ENCODE measurements around the gene POP7. TPM values are rescaled to one million over a fixed set of nuclear protein-coding genes. Genes with fewer than 3 reads are reported as not detected.

Gene POP7
- total RNA-seq, 1 experiment from 2014 or later = 52.3 TPM

DNA sequence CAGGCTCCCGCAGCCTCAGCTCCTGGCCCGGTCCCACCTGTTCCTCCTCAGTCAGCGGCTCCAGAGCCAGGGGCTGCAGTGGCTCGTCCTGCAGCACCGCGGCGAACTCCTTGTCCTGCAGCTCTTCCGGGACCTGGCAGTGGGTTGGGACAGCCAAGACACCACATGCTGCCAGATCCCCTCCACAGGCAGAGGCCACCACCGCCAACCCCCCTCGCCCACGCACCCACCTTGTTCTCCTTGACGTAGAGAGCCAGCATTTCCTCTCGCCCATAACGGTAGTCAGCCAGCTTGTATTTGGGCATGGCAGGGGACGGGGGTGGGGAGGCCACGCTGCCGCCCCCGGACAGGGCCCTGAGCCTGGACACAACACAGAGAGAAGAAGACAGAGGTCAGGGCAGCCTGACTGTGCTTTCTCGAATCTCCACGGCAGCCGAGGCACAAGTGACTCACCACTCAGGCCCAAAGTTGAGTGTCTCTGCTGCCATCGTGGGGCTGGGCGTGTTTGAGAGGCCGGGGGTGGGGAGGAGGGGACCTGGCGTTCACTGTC is 18.1 kb upstream of the POP7 start:
- Histone ChIP-seq H3K27me3 (ENCODE audit: control insufficient read depth, insufficient read depth, low read length) (no peaks in the 10 kb centered on the region), H3K9me3 (ENCODE audit: control insufficient read depth, insufficient read depth, low read depth, low read length) (no peaks in the 10 kb centered on the region), H3K36me3 (ENCODE audit: control insufficient read depth, insufficient read depth, low read length) (no peaks in the 10 kb centered on the region), H3K27ac (ENCODE audit: low read length) (no peak overlapping the region), H3K4me1 (ENCODE audit: control insufficient read depth, insufficient read depth, low read length) (peaks cover 19% of the 10 kb centered on the region), H3K4me3 (ENCODE audit: low read depth in 2 of 2, low read length in 2 of 2) (no peak overlapping the region)
- no peak for DNase-seq (ENCODE audit: low read depth, low spot score)
- BruUV-seq (replicated peaks) = no TSS peak
- ChIA-PET CTCF (no interaction called here), POLR2A (no interaction called here)
- intact Hi-C loops (cut with micrococcal nuclease; ENCODE audit: unreplicated experiment) = loop anchor here (10.0 kb wide), 1 partner anchor 53 kb away; no protein-coding TSS in a partner anchor
- in situ Hi-C loops (cut with HindIII; ENCODE audit: low pct_unique_long_range_greater_than_20kb, low sequenced_read_pairs) = no loop called here
- ATAC-seq = no peak
- TF ChIP-seq TCF7L2 (IDR thresholded peaks at IDR 0.05; ENCODE audit: low read depth, low read length) (no peak), SIN3A (IDR thresholded peaks at IDR 0.05; ENCODE audit: borderline replicate concordance, insufficient read depth, low read depth, low read length) (no peak), POLR2AphosphoS5 (IDR thresholded peaks at IDR 0.05; ENCODE audit: low read depth, low read length) (no peak)
- TF ChIP-seq, protein P1, sequence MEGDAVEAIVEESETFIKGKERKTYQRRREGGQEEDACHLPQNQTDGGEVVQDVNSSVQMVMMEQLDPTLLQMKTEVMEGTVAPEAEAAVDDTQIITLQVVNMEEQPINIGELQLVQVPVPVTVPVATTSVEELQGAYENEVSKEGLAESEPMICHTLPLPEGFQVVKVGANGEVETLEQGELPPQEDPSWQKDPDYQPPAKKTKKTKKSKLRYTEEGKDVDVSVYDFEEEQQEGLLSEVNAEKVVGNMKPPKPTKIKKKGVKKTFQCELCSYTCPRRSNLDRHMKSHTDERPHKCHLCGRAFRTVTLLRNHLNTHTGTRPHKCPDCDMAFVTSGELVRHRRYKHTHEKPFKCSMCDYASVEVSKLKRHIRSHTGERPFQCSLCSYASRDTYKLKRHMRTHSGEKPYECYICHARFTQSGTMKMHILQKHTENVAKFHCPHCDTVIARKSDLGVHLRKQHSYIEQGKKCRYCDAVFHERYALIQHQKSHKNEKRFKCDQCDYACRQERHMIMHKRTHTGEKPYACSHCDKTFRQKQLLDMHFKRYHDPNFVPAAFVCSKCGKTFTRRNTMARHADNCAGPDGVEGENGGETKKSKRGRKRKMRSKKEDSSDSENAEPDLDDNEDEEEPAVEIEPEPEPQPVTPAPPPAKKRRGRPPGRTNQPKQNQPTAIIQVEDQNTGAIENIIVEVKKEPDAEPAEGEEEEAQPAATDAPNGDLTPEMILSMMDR (IDR thresholded peaks at IDR 0.05) = no peak
- TF ChIP-seq, protein P2, sequence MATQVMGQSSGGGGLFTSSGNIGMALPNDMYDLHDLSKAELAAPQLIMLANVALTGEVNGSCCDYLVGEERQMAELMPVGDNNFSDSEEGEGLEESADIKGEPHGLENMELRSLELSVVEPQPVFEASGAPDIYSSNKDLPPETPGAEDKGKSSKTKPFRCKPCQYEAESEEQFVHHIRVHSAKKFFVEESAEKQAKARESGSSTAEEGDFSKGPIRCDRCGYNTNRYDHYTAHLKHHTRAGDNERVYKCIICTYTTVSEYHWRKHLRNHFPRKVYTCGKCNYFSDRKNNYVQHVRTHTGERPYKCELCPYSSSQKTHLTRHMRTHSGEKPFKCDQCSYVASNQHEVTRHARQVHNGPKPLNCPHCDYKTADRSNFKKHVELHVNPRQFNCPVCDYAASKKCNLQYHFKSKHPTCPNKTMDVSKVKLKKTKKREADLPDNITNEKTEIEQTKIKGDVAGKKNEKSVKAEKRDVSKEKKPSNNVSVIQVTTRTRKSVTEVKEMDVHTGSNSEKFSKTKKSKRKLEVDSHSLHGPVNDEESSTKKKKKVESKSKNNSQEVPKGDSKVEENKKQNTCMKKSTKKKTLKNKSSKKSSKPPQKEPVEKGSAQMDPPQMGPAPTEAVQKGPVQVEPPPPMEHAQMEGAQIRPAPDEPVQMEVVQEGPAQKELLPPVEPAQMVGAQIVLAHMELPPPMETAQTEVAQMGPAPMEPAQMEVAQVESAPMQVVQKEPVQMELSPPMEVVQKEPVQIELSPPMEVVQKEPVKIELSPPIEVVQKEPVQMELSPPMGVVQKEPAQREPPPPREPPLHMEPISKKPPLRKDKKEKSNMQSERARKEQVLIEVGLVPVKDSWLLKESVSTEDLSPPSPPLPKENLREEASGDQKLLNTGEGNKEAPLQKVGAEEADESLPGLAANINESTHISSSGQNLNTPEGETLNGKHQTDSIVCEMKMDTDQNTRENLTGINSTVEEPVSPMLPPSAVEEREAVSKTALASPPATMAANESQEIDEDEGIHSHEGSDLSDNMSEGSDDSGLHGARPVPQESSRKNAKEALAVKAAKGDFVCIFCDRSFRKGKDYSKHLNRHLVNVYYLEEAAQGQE (IDR thresholded peaks at IDR 0.05; ENCODE audit: insufficient read depth in 1 of 2, low read depth in 2 of 2, low read length in 1 of 2) = no peak

DNA sequence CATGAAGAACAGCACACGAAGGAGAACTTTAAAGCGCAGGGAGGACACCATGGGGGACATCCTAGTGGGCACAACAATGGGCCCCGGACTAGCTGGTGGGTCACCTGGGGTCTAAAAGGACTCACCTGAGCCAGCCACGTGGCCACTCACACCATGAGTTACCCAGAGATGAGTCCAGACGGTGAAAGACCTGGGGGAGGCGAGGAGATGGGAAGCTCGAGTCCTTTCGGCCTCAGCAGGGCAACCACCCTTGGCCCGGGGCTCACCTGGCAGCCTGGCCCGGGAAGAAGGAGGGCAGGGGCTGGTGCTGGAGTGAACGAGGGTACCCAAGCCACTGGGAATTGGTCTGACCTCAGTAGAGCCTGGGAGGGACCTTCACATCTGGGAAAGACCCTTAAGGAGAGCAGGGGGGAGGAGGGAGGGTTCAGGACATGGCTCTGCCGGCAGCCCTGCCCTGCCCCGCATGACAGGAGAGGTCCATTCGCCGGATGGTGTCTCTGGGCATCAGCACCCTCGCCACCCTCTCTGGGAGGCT is 17.5 kb upstream of the POP7 start:
- H3K4me3 ChIP-seq (ENCODE audit: low read depth in 2 of 2, low read length in 2 of 2) = no peak overlapping the region
- CTCF ChIA-PET = no interaction called here
- in situ Hi-C loops (cut with HindIII; ENCODE audit: low pct_unique_long_range_greater_than_20kb, low sequenced_read_pairs) = no loop called here
- no peak overlapping the region for H3K27ac ChIP-seq (ENCODE audit: low read length)
- POLR2A ChIA-PET = no interaction called here
- DNase-seq (ENCODE audit: low read depth, low spot score) (no peak), ATAC-seq (no peak)
- H3K36me3 ChIP-seq (ENCODE audit: control insufficient read depth, insufficient read depth, low read length) = peaks cover 3% of the 10 kb centered on the region; the same call in 1 of the 2 replicates
- no TSS peak for BruUV-seq (replicated peaks)
- TF ChIP-seq, protein P2 (IDR thresholded peaks at IDR 0.05; ENCODE audit: insufficient read depth in 1 of 2, low read depth in 2 of 2, low read length in 1 of 2) = no peak
- TF ChIP-seq, protein P1 (IDR thresholded peaks at IDR 0.05) = no peak
- TF ChIP-seq TCF7L2 (IDR thresholded peaks at IDR 0.05; ENCODE audit: low read depth, low read length) (no peak), SIN3A (IDR thresholded peaks at IDR 0.05; ENCODE audit: borderline replicate concordance, insufficient read depth, low read depth, low read length) (no peak), POLR2AphosphoS5 (IDR thresholded peaks at IDR 0.05; ENCODE audit: low read depth, low read length) (no peak)
- H3K9me3 ChIP-seq (ENCODE audit: control insufficient read depth, insufficient read depth, low read depth, low read length) = no peaks in the 10 kb centered on the region
- no peaks in the 10 kb centered on the region for H3K27me3 ChIP-seq (ENCODE audit: control insufficient read depth, insufficient read depth, low read length)
- peaks cover 20% of the 10 kb centered on the region for H3K4me1 ChIP-seq (ENCODE audit: control insufficient read depth, insufficient read depth, low read length)
- intact Hi-C loops (cut with micrococcal nuclease; ENCODE audit: unreplicated experiment) = loop anchor here (10.0 kb wide), 1 partner anchor 54 kb away; no protein-coding TSS in a partner anchor
